Measurements from ENCODE around the gene PIAS2. TPM values are rescaled to one million over a fixed set of nuclear protein-coding genes. Genes with fewer than 3 reads are reported as not detected.

Gene PIAS2
- total RNA-seq, 1 experiment from 2014 or later: 30.6 TPM

DNA sequence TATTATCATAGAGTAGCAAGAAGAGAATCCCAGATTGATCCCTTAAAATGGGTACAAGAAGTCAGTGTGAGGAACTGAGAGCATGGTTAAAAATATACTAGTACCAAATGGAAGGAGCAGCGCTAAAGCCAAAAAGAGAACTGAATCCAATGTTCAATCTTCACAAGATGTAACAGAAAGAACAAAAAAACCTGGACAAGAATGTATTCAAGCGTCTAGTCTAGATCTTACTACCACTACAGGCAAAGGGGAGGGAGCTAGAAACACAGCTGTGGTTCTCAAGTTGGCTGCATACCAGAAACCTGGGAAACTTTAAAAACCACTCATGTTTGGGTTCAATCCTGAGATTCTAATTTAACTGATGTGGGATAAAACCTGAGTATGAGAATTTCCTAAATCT lies 57.5 kb downstream of the PIAS2 start:
- no peak overlapping the region for H3K27ac ChIP-seq (ENCODE audit: low read length)
- intact Hi-C loops (cut with micrococcal nuclease; ENCODE audit: unreplicated experiment): no loop called here
- no TSS peak for BruUV-seq (replicated peaks)
- no peaks in the 10 kb centered on the region for H3K4me1 ChIP-seq (ENCODE audit: control insufficient read depth, insufficient read depth, low read length)
- ATAC-seq (no peak), DNase-seq (ENCODE audit: low read depth, low spot score) (no peak)
- ChIA-PET POLR2A (no interaction called here), CTCF (no interaction called here)
- no peaks in the 10 kb centered on the region for H3K27me3 ChIP-seq (ENCODE audit: control insufficient read depth, insufficient read depth, low read length)
- in situ Hi-C loops (cut with HindIII; ENCODE audit: low pct_unique_long_range_greater_than_20kb, low sequenced_read_pairs): no loop called here
- H3K9me3 ChIP-seq (ENCODE audit: control insufficient read depth, insufficient read depth, low read depth, low read length): no peaks in the 10 kb centered on the region
- TF ChIP-seq SIN3A (IDR thresholded peaks at IDR 0.05; ENCODE audit: borderline replicate concordance, insufficient read depth, low read depth, low read length) (no peak), TCF7L2 (IDR thresholded peaks at IDR 0.05; ENCODE audit: low read depth, low read length) (no peak), POLR2AphosphoS5 (IDR thresholded peaks at IDR 0.05; ENCODE audit: low read depth, low read length) (no peak)
- TF ChIP-seq, protein P1, sequence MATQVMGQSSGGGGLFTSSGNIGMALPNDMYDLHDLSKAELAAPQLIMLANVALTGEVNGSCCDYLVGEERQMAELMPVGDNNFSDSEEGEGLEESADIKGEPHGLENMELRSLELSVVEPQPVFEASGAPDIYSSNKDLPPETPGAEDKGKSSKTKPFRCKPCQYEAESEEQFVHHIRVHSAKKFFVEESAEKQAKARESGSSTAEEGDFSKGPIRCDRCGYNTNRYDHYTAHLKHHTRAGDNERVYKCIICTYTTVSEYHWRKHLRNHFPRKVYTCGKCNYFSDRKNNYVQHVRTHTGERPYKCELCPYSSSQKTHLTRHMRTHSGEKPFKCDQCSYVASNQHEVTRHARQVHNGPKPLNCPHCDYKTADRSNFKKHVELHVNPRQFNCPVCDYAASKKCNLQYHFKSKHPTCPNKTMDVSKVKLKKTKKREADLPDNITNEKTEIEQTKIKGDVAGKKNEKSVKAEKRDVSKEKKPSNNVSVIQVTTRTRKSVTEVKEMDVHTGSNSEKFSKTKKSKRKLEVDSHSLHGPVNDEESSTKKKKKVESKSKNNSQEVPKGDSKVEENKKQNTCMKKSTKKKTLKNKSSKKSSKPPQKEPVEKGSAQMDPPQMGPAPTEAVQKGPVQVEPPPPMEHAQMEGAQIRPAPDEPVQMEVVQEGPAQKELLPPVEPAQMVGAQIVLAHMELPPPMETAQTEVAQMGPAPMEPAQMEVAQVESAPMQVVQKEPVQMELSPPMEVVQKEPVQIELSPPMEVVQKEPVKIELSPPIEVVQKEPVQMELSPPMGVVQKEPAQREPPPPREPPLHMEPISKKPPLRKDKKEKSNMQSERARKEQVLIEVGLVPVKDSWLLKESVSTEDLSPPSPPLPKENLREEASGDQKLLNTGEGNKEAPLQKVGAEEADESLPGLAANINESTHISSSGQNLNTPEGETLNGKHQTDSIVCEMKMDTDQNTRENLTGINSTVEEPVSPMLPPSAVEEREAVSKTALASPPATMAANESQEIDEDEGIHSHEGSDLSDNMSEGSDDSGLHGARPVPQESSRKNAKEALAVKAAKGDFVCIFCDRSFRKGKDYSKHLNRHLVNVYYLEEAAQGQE (IDR thresholded peaks at IDR 0.05; ENCODE audit: insufficient read depth in 1 of 2, low read depth in 2 of 2, low read length in 1 of 2): no peak
- TF ChIP-seq, protein P2, sequence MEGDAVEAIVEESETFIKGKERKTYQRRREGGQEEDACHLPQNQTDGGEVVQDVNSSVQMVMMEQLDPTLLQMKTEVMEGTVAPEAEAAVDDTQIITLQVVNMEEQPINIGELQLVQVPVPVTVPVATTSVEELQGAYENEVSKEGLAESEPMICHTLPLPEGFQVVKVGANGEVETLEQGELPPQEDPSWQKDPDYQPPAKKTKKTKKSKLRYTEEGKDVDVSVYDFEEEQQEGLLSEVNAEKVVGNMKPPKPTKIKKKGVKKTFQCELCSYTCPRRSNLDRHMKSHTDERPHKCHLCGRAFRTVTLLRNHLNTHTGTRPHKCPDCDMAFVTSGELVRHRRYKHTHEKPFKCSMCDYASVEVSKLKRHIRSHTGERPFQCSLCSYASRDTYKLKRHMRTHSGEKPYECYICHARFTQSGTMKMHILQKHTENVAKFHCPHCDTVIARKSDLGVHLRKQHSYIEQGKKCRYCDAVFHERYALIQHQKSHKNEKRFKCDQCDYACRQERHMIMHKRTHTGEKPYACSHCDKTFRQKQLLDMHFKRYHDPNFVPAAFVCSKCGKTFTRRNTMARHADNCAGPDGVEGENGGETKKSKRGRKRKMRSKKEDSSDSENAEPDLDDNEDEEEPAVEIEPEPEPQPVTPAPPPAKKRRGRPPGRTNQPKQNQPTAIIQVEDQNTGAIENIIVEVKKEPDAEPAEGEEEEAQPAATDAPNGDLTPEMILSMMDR (IDR thresholded peaks at IDR 0.05): no peak
- no peaks in the 10 kb centered on the region for H3K36me3 ChIP-seq (ENCODE audit: control insufficient read depth, insufficient read depth, low read length)
- H3K4me3 ChIP-seq (ENCODE audit: low read depth in 2 of 2, low read length in 2 of 2): no peak overlapping the region

DNA sequence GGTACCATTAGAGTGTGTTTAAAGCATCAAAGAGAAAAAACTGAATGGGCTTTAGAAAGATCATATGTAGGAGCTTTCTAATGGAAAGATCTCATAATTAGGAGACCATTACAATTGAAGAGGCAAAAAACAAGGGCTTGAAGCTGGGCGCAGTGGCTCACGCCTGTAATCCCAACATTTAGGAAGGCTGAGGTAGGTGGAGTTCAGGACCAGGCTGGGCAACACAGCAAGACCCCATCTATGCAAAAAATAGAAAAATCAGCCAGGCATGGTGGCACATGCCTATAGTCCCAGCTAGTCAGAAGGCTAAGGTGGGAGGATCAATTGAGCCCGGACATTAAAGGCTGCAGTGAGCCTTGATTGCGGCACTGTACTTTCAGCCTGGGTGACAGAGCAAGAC lies 59.0 kb downstream of the PIAS2 start:
- POLR2A ChIA-PET: no interaction called here
- no TSS peak for BruUV-seq (replicated peaks)
- H3K27ac ChIP-seq (ENCODE audit: low read length): no peak overlapping the region
- H3K36me3 ChIP-seq (ENCODE audit: control insufficient read depth, insufficient read depth, low read length): no peaks in the 10 kb centered on the region
- no peak overlapping the region for H3K4me3 ChIP-seq (ENCODE audit: low read depth in 2 of 2, low read length in 2 of 2)
- CTCF ChIA-PET: no interaction called here
- TF ChIP-seq TCF7L2 (IDR thresholded peaks at IDR 0.05; ENCODE audit: low read depth, low read length) (no peak), POLR2AphosphoS5 (IDR thresholded peaks at IDR 0.05; ENCODE audit: low read depth, low read length) (no peak), SIN3A (IDR thresholded peaks at IDR 0.05; ENCODE audit: borderline replicate concordance, insufficient read depth, low read depth, low read length) (no peak)
- TF ChIP-seq, protein P2 (IDR thresholded peaks at IDR 0.05): no peak
- TF ChIP-seq, protein P1 (IDR thresholded peaks at IDR 0.05; ENCODE audit: insufficient read depth in 1 of 2, low read depth in 2 of 2, low read length in 1 of 2): no peak
- intact Hi-C loops (cut with micrococcal nuclease; ENCODE audit: unreplicated experiment): no loop called here
- H3K9me3 ChIP-seq (ENCODE audit: control insufficient read depth, insufficient read depth, low read depth, low read length): no peaks in the 10 kb centered on the region
- no peaks in the 10 kb centered on the region for H3K4me1 ChIP-seq (ENCODE audit: control insufficient read depth, insufficient read depth, low read length)
- ATAC-seq: no peak
- H3K27me3 ChIP-seq (ENCODE audit: control insufficient read depth, insufficient read depth, low read length): no peaks in the 10 kb centered on the region
- in situ Hi-C loops (cut with HindIII; ENCODE audit: low pct_unique_long_range_greater_than_20kb, low sequenced_read_pairs): no loop called here
- no peak for DNase-seq (ENCODE audit: low read depth, low spot score)
